GM18870 (cell line): Measurements from ENCODE around the gene TTC39B.
A peak's percentile ranks its signal among the peaks of the same experiment; 100 is the strongest.

Experiments
- ATAC-seq: cut with Tn5 transposase; IDR thresholded peaks from one replicate; pipeline ENCODE4 v1.9.1; 2021; ENCODE audit warnings: moderate library complexity; ENCODE audit not compliant: unreplicated experiment

TTC39B gene

GRCh38 chr9:15182730-15183129 lies 124.3 kb downstream of the TTC39B start:
- ATAC-seq: no peak

DNA sequence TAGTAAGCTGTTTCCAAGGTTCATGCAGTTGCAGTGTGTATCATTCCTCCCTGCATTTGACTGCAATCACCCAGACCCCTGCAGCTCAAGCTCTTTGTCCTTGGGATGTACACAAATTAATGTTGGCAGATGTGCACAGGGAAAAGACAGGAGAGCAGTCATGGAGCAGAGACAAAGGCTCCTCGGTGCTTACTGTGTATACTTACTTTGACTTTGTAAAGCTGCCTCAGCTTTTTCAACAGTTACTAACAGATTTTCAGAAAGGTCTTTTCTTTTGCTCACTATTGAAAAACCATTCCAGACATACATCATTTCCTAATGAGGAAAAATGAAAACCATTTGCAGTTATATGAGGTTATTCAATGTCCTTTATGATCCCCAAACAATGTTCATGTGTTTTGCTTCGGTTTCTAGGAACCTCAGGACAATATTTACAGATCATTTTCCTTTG lies 124.9 kb downstream of the TTC39B start:
- ATAC-seq: no peak

GRCh38 chr9:15180124-15180523 lies 126.9 kb downstream of the TTC39B start:
- no peak for ATAC-seq

DNA sequence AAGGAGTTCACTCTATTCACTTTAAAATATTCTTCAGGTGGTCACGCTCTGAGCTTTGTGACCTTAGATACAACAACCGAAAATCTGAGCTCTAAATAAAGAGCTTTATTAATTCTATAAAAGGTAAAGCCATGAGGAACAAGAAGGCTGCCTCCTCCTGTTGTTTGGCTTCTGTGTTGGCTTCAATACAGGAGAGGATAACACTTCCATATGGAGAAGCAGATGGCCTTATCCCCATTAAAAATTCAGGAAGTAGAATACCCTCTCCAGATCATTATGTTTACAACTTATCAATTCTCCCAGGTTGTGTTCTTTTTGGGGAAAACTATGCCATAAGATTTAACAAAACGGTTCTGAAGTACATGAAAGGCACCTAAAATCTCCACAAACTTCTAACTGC lies 128.4 kb downstream of the TTC39B start:
- no peak for ATAC-seq

DNA sequence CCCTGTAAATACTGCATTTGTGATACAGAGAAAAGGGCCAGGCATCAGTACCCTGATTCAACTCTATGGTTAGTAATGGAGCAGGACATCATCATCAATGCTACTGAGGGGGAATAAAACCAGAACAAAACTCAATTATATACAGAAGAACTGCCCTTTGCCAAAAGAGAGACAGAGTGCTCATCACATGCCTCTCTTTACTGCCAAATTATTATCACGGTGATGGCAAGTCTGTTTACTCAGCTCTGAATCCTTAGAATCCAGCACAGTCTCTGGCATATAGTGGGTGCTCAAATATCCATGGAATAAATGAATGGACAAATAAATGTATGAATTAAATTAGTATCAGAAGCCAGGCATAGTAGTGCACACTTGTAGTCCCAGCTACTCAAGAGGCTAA lies 130.2 kb downstream of the TTC39B start:
- ATAC-seq: no peak

DNA sequence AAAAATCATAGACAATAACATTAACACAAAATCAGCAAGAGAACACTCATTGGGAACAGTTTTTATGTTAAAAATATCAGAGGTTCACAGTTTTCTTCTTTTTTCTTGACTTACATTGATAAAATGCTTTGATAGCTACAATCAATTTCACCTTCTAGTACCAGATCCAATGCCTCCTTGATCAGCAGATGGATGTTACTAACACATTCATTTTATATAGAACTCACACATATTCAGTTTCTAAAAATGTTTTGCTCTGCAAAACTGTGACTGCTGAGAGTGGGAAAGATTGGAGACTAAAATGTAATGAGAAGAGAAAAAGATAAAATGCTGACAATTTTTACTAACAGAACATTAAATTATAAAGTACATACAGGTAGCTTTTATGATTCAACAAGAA lies 143.1 kb downstream of the TTC39B start:
- no peak for ATAC-seq

- ATAC-seq: no peak
Measured at GRCh38 chr9:15161753-15162152, 145.3 kb downstream of the TTC39B start.

GRCh38 chr9:15160673-15161072 lies 146.3 kb downstream of the TTC39B start:
- no peak for ATAC-seq

DNA sequence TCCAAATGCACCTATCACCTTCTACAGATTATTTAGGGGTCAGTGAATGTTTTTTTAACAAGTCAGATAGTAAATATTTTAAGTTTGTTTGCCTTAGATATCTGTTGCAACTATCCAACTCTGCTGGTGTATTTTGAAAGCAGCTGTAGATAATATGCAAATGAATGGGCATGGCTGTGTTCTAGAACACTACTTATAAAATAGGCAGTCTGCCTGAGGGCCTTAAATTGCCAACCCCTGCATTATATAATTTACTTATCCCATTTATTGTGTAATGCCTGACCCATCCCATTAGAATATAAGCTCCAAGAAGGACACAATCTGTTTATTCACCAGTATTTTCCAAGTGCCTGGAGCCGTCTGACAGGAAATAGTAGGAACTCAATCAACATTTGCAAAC lies 149.0 kb downstream of the TTC39B start:
- no peak for ATAC-seq

- ATAC-seq: no peak
Measured at GRCh38 chr9:15157381-15157780, 149.6 kb downstream of the TTC39B start.

GRCh38 chr9:15156241-15156640 lies 150.8 kb downstream of the TTC39B start:
- no peak for ATAC-seq

DNA sequence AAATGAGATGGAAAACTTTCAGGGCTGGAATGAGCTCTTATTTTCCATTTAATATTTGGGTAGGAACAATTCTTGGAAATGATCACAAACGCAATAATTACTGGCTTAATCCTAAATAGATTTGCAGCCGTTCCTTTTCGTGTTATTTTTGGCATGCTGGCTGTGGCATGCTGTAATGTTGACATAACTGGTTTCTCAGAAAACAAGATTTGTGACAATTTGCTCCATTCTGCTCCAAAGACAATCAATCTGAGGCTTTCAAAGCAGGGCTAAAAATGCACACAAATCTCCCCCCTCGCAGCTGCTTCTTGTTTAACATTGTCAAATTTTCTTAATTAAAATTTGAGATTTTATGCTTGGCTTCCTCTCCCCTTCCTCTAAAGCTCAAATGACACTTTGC lies 151.2 kb downstream of the TTC39B start:
- ATAC-seq: no peak

GRCh38 chr9:15155323-15155722 lies 151.7 kb downstream of the TTC39B start:
- no peak for ATAC-seq

GRCh38 chr9:15154677-15155076 lies 152.3 kb downstream of the TTC39B start:
- ATAC-seq: no peak

DNA sequence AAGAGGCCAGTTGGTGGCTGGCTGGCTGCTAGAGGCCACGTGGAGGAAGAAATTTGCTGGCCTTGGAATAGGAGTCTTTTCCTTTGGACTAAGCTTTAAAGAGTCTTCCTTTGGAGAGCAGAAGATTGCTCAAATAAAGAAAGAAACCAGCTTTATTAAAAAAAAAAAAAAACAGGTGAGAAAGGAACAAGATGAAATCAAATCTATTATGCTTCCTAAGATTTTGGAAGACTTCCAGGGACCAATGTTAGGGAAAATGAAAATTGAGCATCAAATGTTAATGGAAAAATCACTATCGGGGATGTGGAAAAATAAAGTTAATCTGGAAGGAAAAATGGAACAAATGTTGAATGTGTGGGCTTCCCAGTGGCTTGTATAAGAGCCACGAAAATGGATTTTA lies 153.1 kb downstream of the TTC39B start:
- ATAC-seq: no peak

DNA sequence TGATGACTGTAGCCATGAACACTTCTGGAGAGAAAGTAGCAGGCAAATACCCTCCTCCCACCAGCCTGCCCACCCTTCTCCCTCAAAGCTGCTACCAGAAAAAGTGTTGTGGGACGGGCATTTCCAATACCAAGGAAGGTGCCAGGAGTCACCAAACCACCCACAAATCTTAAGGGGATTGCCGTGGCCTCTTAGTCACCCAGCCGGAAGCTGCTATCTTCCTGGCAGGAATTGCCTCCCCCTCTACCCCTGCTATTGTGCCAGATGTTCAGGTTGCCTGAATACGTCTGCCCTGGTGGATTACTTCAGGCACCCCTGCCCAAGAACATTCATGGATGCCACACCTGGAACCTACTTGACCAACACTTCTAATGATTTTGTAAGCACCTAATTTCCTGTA lies 156.1 kb downstream of the TTC39B start:
- ATAC-seq: no peak

DNA sequence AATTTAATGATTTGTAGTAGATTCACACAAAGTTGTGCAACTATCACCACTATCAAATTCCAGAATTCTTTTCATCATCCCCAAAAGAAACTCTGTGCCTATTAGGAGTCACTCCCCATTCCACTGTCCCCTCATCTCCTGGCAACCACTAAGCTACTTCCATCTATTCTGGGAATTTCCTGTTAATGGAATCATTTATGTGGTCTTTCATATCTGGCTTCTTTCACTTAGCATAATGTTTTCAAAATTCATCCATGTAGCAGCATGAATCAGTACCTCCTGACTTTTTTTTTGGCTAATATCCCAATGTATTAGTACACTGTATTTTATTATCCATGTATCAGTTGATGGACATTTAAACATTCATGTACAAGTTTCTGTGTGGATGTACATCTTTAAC lies 157.6 kb downstream of the TTC39B start:
- no peak for ATAC-seq

DNA sequence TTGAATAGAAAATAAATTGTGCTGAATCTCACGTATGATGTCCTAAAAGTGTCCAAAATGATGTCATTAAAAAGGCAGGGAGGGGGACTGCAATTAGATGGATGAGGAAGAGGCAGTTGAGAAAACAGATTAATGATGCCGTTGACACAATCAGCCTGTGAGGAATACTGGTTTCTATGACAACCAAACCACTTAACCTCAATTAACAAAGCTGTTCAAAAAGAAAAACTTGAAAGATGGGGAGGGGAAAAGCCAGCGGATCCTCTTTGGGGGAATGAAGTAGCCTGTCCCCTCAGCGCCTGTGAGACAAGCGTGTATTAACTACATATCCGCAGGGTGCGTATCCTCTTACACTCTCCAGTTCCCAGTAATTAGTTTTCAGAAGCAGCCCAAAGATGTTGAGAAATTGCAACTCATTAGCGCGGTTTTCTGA lies 160.7 kb downstream of the TTC39B start:
- no peak for ATAC-seq

- no peak for ATAC-seq
Measured at GRCh38 chr9:15144622-15145061, 162.4 kb downstream of the TTC39B start.

DNA sequence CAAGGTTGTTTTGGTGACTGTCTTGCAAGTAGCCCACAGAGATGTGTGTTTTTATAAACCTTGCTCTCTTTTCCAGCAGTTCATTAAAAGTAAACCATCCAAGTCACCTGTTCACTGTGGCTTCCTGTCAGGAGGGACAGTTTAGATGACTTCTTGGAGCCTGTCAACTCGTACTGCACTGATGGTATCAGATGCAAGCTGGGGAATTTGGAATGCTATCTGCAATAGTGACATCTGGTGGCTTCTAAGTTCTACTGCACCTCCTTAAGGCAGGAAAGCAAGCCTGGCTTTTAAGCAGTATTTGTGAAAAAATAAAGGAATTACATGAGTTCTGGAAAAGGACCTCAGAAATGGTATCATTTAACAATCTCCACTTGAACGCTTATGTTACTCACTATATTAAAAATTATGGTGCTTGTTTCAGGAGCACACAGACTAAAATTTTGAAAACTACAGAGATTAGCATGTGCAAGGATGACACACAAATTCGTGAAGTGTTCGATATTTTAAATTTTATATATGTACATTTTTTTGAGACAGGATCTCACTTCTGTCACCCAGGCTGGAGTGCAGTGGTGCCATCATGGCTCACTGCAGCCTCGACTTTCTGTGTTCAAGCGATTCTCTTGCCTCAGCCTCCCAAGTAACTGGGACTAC lies 164.0 kb downstream of the TTC39B start:
- peak; percentile 92 for ATAC-seq

GRCh38 chr9:15140051-15140450 lies 167.0 kb downstream of the TTC39B start:
- ATAC-seq: no peak

- no peak for ATAC-seq
Measured at GRCh38 chr9:15139469-15139868, 167.5 kb downstream of the TTC39B start.

DNA sequence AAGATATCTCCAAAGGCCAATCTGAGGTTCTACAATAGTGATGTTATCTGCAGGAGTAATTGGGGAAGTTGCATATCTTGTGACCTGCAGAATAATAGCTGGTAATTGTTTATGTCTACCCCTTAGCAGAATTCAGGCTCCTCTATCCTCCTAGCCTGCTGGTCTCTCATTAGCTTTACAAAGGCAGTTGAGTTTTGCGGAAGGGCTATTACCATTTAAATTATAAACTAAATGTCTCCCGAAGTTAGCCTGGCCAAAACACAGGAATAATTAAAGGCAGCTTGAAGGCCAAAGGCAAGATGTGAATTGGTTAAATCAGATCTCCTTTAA lies 168.7 kb downstream of the TTC39B start:
- ATAC-seq: no peak
